GM12878 (cell line): ENCODE results near the gene FBXL2. TPM values are rescaled to one million over a fixed set of nuclear protein-coding genes. Genes with fewer than 3 reads are reported as not detected.

Experiments used
- ATAC-seq: fragments of 200-7000 bp; cut with Tn5 transposase; 3 replicates; pipeline ENCODE4 v1.9.1; 2020; ENCODE audit warnings: mild to moderate bottlenecking, moderate library complexity
- BruUV-seq: library from RNA; stranded (reverse); fragments of 400-500 nt; replicated peaks from 2 replicates; lab custom pipeline; 2021; lab: Mats Ljungman, UMichigan
- CTCF ChIA-PET: fragments of 300-600 bp; sonication (Branson Sonifier 250); formaldehyde crosslinking; extraction: SDS; loops from one replicate; lab custom pipeline; 2021; ENCODE audit warnings: inconsistent platforms; lab: Yijun Ruan, JAX
- POLR2A ChIA-PET: fragments of 350-600 bp; formaldehyde crosslinking; extraction: SDS; loops from one replicate; lab custom pipeline; 2021; ENCODE audit warnings: inconsistent platforms; lab: Charles Lee
- RAD21 ChIA-PET: fragments of 300-600 bp; sonication (Branson Sonifier 250); formaldehyde crosslinking; loops from one replicate; lab custom pipeline; 2023; ENCODE audit warnings: antibody characterized with exemption; ENCODE audit not compliant: unreplicated experiment; lab: Charles Lee
- SMC1A ChIA-PET: fragments of 300-600 bp; sonication (Branson Sonifier 250); formaldehyde crosslinking; loops from one replicate; lab custom pipeline; 2023; ENCODE audit not compliant: unreplicated experiment, uncharacterized antibody; lab: Charles Lee
- DNase-seq: peaks from one replicate; pipeline ENCODE4 v3.0.0-alpha.2; 2011; ENCODE audit warnings: low read depth, low spot score
- FAIRE-seq: peaks from 3 replicates; lab custom pipeline; 2011; peaks lifted over from hg19 to GRCh38; lab: Jason Lieb, UNC
- H2AFZ ChIP-seq: 2 replicates; pipeline ENCODE4 v1.6.0; 2011; ENCODE audit warnings: low read depth, low read length, control low read depth; ENCODE audit not compliant: control insufficient read depth
- H3K27ac ChIP-seq: 2 replicates; pipeline ENCODE4 v1.5.1; 2011; ENCODE audit warnings: control low read depth; ENCODE audit not compliant: control insufficient read depth, insufficient read depth
- H3K27me3 ChIP-seq, 2 experiments: replicated peaks in 1 of 2; 2 replicates each; pipeline versions ENCODE4 v1.6.0 to v1.6.1; 2011; ENCODE audit warnings: low read length in 1 of 2; ENCODE audit not compliant: control insufficient read depth in 2 of 2, insufficient read depth in 2 of 2
- H3K36me3 ChIP-seq, 2 experiments: 2 replicates each; pipeline ENCODE4 v1.5.1; 2011; ENCODE audit warnings: low read length in 1 of 2; ENCODE audit not compliant: control insufficient read depth in 2 of 2, insufficient read depth in 2 of 2
- H3K4me1 ChIP-seq: 2 replicates; pipeline ENCODE4 v1.6.1; 2011; ENCODE audit warnings: mild to moderate bottlenecking, low read length, moderate library complexity, mixed read lengths; ENCODE audit not compliant: control insufficient read depth, insufficient read depth
- H3K4me2 ChIP-seq: 2 replicates; pipeline ENCODE4 v1.6.0; 2011; ENCODE audit warnings: control low read depth; ENCODE audit not compliant: control insufficient read depth, insufficient read depth
- H3K4me3 ChIP-seq: fragments of 200-600 bp; sonication (generic); 2 replicates; pipeline ENCODE4 v1.5.1; 2016
- H3K79me2 ChIP-seq: 2 replicates; pipeline ENCODE4 v1.6.0; 2011; ENCODE audit warnings: low read length; ENCODE audit not compliant: control insufficient read depth, insufficient read depth
- H3K9ac ChIP-seq: 2 replicates; pipeline ENCODE4 v1.8.0; 2011; ENCODE audit warnings: low read length, control low read depth, mixed read lengths; ENCODE audit not compliant: control insufficient read depth, insufficient read depth
- H3K9me3 ChIP-seq: replicated peaks from 3 replicates; pipeline ENCODE4 v1.5.1; 2011; ENCODE audit warnings: mild to moderate bottlenecking, low read length; ENCODE audit not compliant: control insufficient read depth, insufficient read depth
- H4K20me1 ChIP-seq: 2 replicates; pipeline ENCODE4 v1.6.0; 2011; ENCODE audit not compliant: control insufficient read depth, insufficient read depth
- CREB1 ChIP-seq: IDR thresholded peaks from 2 replicates; pipeline ENCODE4 v1.6.1; 2012; ENCODE audit warnings: low read depth, mild to moderate bottlenecking, inconsistent platforms
- NR2C2 ChIP-seq: IDR thresholded peaks from 2 replicates; pipeline ENCODE4 v1.6.1; 2011; ENCODE audit warnings: borderline replicate concordance, low read depth; ENCODE audit not compliant: control insufficient read depth, insufficient read length
- RAD51 ChIP-seq: fragments of 450-650 bp; IDR thresholded peaks from 2 replicates; pipeline ENCODE4 v1.6.1; 2016; ENCODE audit warnings: moderate library complexity, mild to moderate bottlenecking, inconsistent platforms
- TAF1 ChIP-seq: IDR thresholded peaks from 2 replicates; pipeline ENCODE4 v1.6.1; 2011; ENCODE audit warnings: mild to moderate bottlenecking, low read depth, low read length, borderline replicate concordance
- TBL1XR1 ChIP-seq: IDR thresholded peaks from 2 replicates; pipeline ENCODE4 v1.6.1; 2012; ENCODE audit warnings: low read depth, low read length, improper control_type of control experiment
- TCF3 ChIP-seq: IDR thresholded peaks from 2 replicates; pipeline ENCODE4 v1.6.1; 2012; ENCODE audit warnings: low read depth, mild to moderate bottlenecking, low read length, borderline replicate concordance; ENCODE audit not compliant: insufficient read depth
- WGBS: methylation state at CpG from one replicate; pipeline ENCODE4 v1.1.6; 2016; ENCODE audit warnings: low lambda C conversion rate; ENCODE audit not compliant: insufficient replicate concordance, insufficient coverage; ENCODE audit errors: missing lambda C conversion rate; 5-methylcytosine and 5-hydroxymethylcytosine counted together
- in situ Hi-C: fragments of 300-500 bp; cut with MboI; formaldehyde crosslinking; loops from 9 replicates; pipeline ENCODE4 v1.14.3; 2018; ENCODE audit warnings: mixed read lengths
- intact Hi-C: fragments of 100-400 bp; cut with micrococcal nuclease; formaldehyde crosslinking; loops from one replicate; pipeline ENCODE4 v1.14.2; 2022; ENCODE audit not compliant: unreplicated experiment
- polyA plus RNA-seq, 11 experiments: library from polyadenylated mRNA; depleted of rRNA in 4 of 11; unstranded in 6 of 11; stranded (reverse) in 5 of 11; fragments of >200 nt; fragmentation: Nextera tagmentation in 4 of 11; fragmentation: Illumina TruSeq in 1 of 11; extraction: Ambion mirVana in 4 of 11; extraction: Trizol in 1 of 11; gene quantifications; 1 replicate in 1 of 11; 2 replicates in 10 of 11; pipeline versions ENCODE4 v1.2.1 to v1.2.3, GENCODE V29; 2011 to 2016; ENCODE audit warnings: inconsistent platforms in 2 of 11, missing spikeins in 2 of 11, low read depth in 1 of 11
- total RNA-seq, 4 experiments: library from RNA; depleted of rRNA in 3 of 4; stranded (reverse); fragments of >200 nt in 3 of 4; fragmentation: Illumina TruSeq in 1 of 4; extraction: Trizol in 1 of 4; gene quantifications; 2 replicates each; pipeline versions ENCODE4 v1.2.1 to v1.2.3, GENCODE V29; 2013 to 2021

FBXL2 gene
- total and polyA plus RNA-seq, 10 of the 15 experiments (the other 5 are each of a cell fraction or from before 2014, with no cell fraction given), result 0.04 to 0.72 (median 0.15) TPM; not detected in 1

DNA sequence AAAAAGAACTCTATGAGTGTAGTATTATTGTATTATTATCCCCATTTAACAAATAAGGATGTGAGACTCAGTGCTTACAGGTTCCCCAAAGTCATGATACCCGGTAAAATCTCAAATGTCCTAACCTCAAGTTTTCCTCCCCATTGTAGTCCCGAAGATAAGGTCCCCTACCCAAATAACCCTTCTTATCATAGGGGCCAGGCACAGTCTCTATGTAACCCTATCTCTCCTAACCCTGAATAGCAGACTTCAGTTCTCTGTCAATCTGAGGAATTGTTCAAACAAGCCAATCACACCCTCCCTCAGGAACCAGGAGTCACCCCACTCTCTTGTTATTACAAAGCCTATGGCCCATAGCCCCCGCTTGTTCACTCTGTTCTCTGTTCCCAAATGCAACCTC lies 48.2 kb upstream of the FBXL2 start:
- H3K27ac ChIP-seq, result no peak overlapping the region
- H3K9ac ChIP-seq, result no peak overlapping the region
- H3K9me3 ChIP-seq, result no peaks in the 10 kb centered on the region
- H3K4me3 ChIP-seq, result no peak overlapping the region
- H3K79me2 ChIP-seq, result no peaks in the 10 kb centered on the region
- ATAC-seq (no peak), FAIRE-seq (no peak), DNase-seq (no peak)
- no peaks in the 10 kb centered on the region for H3K36me3 ChIP-seq
- in situ Hi-C loops, result no loop called here
- intact Hi-C loops, result no loop called here
- H4K20me1 ChIP-seq, result no peaks in the 10 kb centered on the region
- no TSS peak for BruUV-seq
- TF ChIP-seq TCF3, result no peak
- TF ChIP-seq CREB1, result no peak
- no peak for TF ChIP-seq NR2C2
- no peak for TF ChIP-seq TBL1XR1
- ChIA-PET CTCF (no interaction called here), RAD21 (no interaction called here), SMC1A (no interaction called here), POLR2A (interaction anchor here (0.6 kb wide), 1 partner anchor 240 kb away, joined by 4 read pairs; no protein-coding TSS in a partner anchor)
- H2AFZ ChIP-seq, result no peak overlapping the region
- H3K4me1 ChIP-seq, result no peaks in the 10 kb centered on the region
- H3K4me2 ChIP-seq, result no peak overlapping the region
- 57% methylated on average over 3 of the region's 3 CpGs for WGBS
- no peaks in the 10 kb centered on the region; a peak in 1 of 4 replicates for H3K27me3 ChIP-seq

DNA sequence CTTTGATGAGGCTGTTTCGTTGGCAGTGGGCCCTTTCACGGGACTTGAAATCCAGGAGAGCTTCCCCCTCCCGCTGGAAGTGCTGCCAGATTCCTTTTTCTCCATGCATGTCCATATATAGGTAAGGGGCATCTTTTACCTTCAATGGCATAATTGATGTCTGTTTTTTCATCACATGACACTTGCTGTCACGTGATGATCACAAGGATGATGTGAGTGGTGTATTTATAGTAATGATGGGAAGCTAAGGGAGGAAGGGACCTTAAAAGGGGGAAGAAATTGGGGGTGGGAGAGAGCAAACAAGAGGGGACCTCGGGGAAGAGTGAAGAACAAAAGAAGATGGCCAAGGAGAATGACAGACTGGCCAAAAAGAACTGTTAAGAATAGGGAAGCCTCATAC lies 47.3 kb upstream of the FBXL2 start:
- no peak for FAIRE-seq
- ChIA-PET CTCF (no interaction called here), RAD21 (no interaction called here), POLR2A (no interaction called here), SMC1A (interaction anchor here (0.5 kb wide), 1 partner anchor 119 kb away, joined by 3 read pairs; no protein-coding TSS in a partner anchor)
- no peaks in the 10 kb centered on the region for H3K9me3 ChIP-seq
- H3K4me2 ChIP-seq, result no peak overlapping the region
- no peaks in the 10 kb centered on the region for H3K4me1 ChIP-seq
- in situ Hi-C loops, result no loop called here
- no peak overlapping the region for H3K9ac ChIP-seq
- BruUV-seq, result no TSS peak
- 17% methylated on average over 5 of the region's 5 CpGs for WGBS
- no peaks in the 10 kb centered on the region; a peak in 1 of 4 replicates for H3K27me3 ChIP-seq
- peak; percentile 56; the same call in 1 of the 2 replicates for TF ChIP-seq RAD51
- no peak for TF ChIP-seq TAF1
- no peak for DNase-seq
- intact Hi-C loops, result no loop called here
- no peaks in the 10 kb centered on the region for H3K36me3 ChIP-seq
- ATAC-seq, result no peak
- H4K20me1 ChIP-seq, result no peaks in the 10 kb centered on the region
- H3K4me3 ChIP-seq, result no peak overlapping the region
- no peaks in the 10 kb centered on the region for H3K79me2 ChIP-seq
- H3K27ac ChIP-seq, result no peak overlapping the region
- no peak overlapping the region for H2AFZ ChIP-seq
